ENCODE results near the gene CDH13. TPM values are rescaled to one million over a fixed set of nuclear protein-coding genes. Genes with fewer than 3 reads are reported as not detected.

The CDH13 gene
- total RNA-seq, 1 experiment from 2014 or later, result 2.1 TPM

DNA sequence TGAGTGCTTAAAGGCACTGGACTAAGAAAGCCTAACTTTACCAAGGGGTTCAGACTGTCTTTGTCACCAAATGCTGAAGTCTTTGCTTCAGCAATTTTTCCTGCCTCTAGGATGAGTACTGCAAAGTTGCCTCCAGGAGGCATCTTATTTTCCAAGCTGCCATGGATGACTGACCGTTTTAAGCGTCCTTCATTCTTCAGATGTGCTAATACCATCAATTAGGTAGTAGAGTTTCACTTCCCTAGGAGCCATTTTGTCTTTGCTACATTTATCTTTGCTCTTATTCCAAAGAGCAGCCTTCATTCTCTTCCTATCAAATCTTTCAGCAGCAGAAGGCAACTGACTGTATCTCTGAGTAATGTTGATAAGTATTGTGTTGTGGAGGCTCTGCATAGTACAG, 440.1 kb downstream of the CDH13 start:
- H3K4me3 ChIP-seq (ENCODE audit: low read depth, low read length, poor library complexity, severe bottlenecking), result no peak overlapping the region
- no peak overlapping the region for H3K27ac ChIP-seq (ENCODE audit: low read depth, low read length, poor library complexity, severe bottlenecking)
- no peaks in the 10 kb centered on the region for H3K4me1 ChIP-seq (ENCODE audit: insufficient read depth, low read length, poor library complexity, severe bottlenecking)
- H3K36me3 ChIP-seq (ENCODE audit: insufficient read depth, low read length, poor library complexity, severe bottlenecking), result no peaks in the 10 kb centered on the region
- ChIA-PET CTCF (no interaction called here), POLR2A (ENCODE audit: low non-redundant PET) (no interaction called here)
- TF ChIP-seq, protein P1, sequence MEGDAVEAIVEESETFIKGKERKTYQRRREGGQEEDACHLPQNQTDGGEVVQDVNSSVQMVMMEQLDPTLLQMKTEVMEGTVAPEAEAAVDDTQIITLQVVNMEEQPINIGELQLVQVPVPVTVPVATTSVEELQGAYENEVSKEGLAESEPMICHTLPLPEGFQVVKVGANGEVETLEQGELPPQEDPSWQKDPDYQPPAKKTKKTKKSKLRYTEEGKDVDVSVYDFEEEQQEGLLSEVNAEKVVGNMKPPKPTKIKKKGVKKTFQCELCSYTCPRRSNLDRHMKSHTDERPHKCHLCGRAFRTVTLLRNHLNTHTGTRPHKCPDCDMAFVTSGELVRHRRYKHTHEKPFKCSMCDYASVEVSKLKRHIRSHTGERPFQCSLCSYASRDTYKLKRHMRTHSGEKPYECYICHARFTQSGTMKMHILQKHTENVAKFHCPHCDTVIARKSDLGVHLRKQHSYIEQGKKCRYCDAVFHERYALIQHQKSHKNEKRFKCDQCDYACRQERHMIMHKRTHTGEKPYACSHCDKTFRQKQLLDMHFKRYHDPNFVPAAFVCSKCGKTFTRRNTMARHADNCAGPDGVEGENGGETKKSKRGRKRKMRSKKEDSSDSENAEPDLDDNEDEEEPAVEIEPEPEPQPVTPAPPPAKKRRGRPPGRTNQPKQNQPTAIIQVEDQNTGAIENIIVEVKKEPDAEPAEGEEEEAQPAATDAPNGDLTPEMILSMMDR (conservative IDR thresholded peaks at IDR 0.05; ENCODE audit: low read depth, low read length), result no peak
- TF ChIP-seq EZH2 (IDR thresholded peaks at IDR 0.05; ENCODE audit: borderline replicate concordance, low read depth, low read length, poor library complexity, severe bottlenecking), result no peak
- peaks cover 3% of the 10 kb centered on the region for H3K27me3 ChIP-seq (replicated peaks; ENCODE audit: insufficient read depth, low read depth, low read length, poor library complexity)
- BruUV-seq (replicated peaks), result no TSS peak
- intact Hi-C loops (cut with micrococcal nuclease; ENCODE audit: unreplicated experiment), result no loop called here
- no peaks in the 10 kb centered on the region for H3K9me3 ChIP-seq (ENCODE audit: low read depth, low read length, poor library complexity, severe bottlenecking)
- DNase-seq (ENCODE audit: low spot score), result no peak

DNA sequence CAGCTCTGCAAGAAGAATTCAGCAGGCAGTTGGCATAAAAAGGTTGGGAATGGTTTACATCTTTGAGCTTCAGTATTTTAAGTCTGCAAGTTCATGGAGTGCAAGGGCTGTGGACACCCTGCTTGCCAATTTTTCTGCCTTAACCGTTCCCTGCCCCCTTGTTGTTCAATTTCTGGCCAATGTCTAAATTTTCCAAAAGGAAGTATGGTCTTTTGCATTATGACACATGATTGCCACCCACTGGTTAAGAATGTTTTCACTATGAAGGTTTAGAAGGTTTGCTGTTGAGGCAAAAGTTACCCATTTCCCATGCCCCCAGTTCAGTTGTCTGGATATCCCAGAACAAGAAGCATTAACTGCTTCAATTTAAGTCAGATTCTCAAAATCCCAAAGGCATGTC, 441.9 kb downstream of the CDH13 start:
- Histone ChIP-seq H3K4me1 (ENCODE audit: insufficient read depth, low read length, poor library complexity, severe bottlenecking) (no peaks in the 10 kb centered on the region), H3K27me3 (replicated peaks; ENCODE audit: insufficient read depth, low read depth, low read length, poor library complexity) (peaks cover 3% of the 10 kb centered on the region), H3K4me3 (ENCODE audit: low read depth, low read length, poor library complexity, severe bottlenecking) (no peak overlapping the region), H3K36me3 (ENCODE audit: insufficient read depth, low read length, poor library complexity, severe bottlenecking) (no peaks in the 10 kb centered on the region), H3K27ac (ENCODE audit: low read depth, low read length, poor library complexity, severe bottlenecking) (no peak overlapping the region), H3K9me3 (ENCODE audit: low read depth, low read length, poor library complexity, severe bottlenecking) (no peaks in the 10 kb centered on the region)
- CTCF ChIA-PET, result no interaction called here
- intact Hi-C loops (cut with micrococcal nuclease; ENCODE audit: unreplicated experiment), result no loop called here
- POLR2A ChIA-PET (ENCODE audit: low non-redundant PET), result no interaction called here
- DNase-seq (ENCODE audit: low spot score), result peak; percentile 6
- no TSS peak for BruUV-seq (replicated peaks)
- TF ChIP-seq, protein P1 (conservative IDR thresholded peaks at IDR 0.05; ENCODE audit: low read depth, low read length), result 0 out of 2 replicates have a peak, but pooled peaks have one; percentile 6
- no peak for TF ChIP-seq EZH2 (IDR thresholded peaks at IDR 0.05; ENCODE audit: borderline replicate concordance, low read depth, low read length, poor library complexity, severe bottlenecking)

DNA sequence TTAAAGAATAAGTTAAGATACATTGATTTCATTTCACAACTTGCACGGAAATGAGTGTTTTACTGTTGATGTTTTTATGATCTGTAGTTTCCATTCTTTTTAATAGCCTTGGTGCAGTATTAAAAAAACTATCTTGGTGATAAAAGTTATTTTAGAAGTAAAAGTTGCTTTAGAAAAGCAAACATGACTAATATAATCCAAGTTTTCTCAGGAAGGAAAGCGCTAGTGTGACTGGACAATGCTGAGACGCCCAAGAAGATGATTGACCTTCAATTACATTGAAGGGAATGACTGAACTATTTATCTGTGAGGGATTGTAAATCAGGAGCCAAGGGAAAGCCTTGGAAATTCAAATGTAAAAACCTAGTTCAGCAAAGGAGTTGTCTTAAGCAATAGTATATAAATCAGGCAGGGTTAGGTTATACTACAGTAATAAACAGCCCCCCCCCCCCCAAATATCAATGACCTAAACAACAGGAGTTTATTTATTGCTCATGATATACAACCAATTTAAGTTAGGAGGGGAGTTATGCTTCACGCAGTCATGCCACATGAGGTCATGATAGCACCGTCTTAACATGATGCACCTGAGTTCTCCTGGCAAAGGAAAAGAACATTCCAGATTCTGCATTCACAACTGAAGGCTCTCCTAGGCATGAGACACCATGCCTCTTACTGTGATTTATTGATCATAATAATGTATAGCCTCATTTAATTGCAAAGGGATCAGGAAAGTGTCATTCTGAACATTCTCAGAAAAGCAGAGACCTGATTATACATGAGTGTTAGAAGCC, 443.8 kb downstream of the CDH13 start:
- no peak for TF ChIP-seq EZH2 (IDR thresholded peaks at IDR 0.05; ENCODE audit: borderline replicate concordance, low read depth, low read length, poor library complexity, severe bottlenecking)
- TF ChIP-seq, protein P1 (conservative IDR thresholded peaks at IDR 0.05; ENCODE audit: low read depth, low read length), result no peak
- H3K27ac ChIP-seq (ENCODE audit: low read depth, low read length, poor library complexity, severe bottlenecking), result no peak overlapping the region
- H3K27me3 ChIP-seq (replicated peaks; ENCODE audit: insufficient read depth, low read depth, low read length, poor library complexity), result peaks cover 3% of the 10 kb centered on the region
- intact Hi-C loops (cut with micrococcal nuclease; ENCODE audit: unreplicated experiment), result no loop called here
- H3K9me3 ChIP-seq (ENCODE audit: low read depth, low read length, poor library complexity, severe bottlenecking), result no peaks in the 10 kb centered on the region
- ChIA-PET POLR2A (ENCODE audit: low non-redundant PET) (no interaction called here), CTCF (no interaction called here)
- H3K4me3 ChIP-seq (ENCODE audit: low read depth, low read length, poor library complexity, severe bottlenecking), result no peak overlapping the region
- no TSS peak for BruUV-seq (replicated peaks)
- H3K36me3 ChIP-seq (ENCODE audit: insufficient read depth, low read length, poor library complexity, severe bottlenecking), result no peaks in the 10 kb centered on the region
- DNase-seq (ENCODE audit: low spot score), result no peak
- H3K4me1 ChIP-seq (ENCODE audit: insufficient read depth, low read length, poor library complexity, severe bottlenecking), result no peaks in the 10 kb centered on the region

All from A673 (cell line).